Activated naive CD8-positive, alpha-beta T cell treated with anti-CD3 and anti-CD28 coated beads for 36 hours (primary cell): ENCODE results near the gene ALDH3B1. TPM values are rescaled to one million over a fixed set of nuclear protein-coding genes. Genes with fewer than 3 reads are reported as not detected.

ENCODE experiments used
- DNase-seq: peaks from one replicate; pipeline ENCODE4 v3.0.0; 2021
- H3K27ac Mint-ChIP-seq: one replicate; pipeline ENCODE4 v1.8.0; 2022; ENCODE audit warnings: mild to moderate bottlenecking, moderate library complexity, mixed read lengths
- H3K27me3 Mint-ChIP-seq: one replicate; pipeline ENCODE4 v1.8.0; 2022; ENCODE audit warnings: mild to moderate bottlenecking, mixed read lengths
- H3K36me3 Mint-ChIP-seq: one replicate; pipeline ENCODE4 v1.8.0; 2021; ENCODE audit warnings: mild to moderate bottlenecking, mixed read lengths
- H3K4me1 Mint-ChIP-seq: one replicate; pipeline ENCODE4 v1.8.0; 2021; ENCODE audit warnings: mixed read lengths
- H3K4me3 Mint-ChIP-seq: one replicate; pipeline ENCODE4 v1.8.0; 2022; ENCODE audit warnings: mild to moderate bottlenecking, moderate library complexity, mixed read lengths
- H3K9me3 Mint-ChIP-seq: one replicate; pipeline ENCODE4 v1.8.0; 2022; ENCODE audit warnings: mixed read lengths
- total RNA-seq, 2 experiments: library from RNA; stranded (reverse); gene quantifications; one replicate each; pipeline ENCODE4 v1.2.3, GENCODE V29; 2021

The ALDH3B1 gene
- total RNA-seq, 2 experiments from 2014 or later, result not detected

DNA sequence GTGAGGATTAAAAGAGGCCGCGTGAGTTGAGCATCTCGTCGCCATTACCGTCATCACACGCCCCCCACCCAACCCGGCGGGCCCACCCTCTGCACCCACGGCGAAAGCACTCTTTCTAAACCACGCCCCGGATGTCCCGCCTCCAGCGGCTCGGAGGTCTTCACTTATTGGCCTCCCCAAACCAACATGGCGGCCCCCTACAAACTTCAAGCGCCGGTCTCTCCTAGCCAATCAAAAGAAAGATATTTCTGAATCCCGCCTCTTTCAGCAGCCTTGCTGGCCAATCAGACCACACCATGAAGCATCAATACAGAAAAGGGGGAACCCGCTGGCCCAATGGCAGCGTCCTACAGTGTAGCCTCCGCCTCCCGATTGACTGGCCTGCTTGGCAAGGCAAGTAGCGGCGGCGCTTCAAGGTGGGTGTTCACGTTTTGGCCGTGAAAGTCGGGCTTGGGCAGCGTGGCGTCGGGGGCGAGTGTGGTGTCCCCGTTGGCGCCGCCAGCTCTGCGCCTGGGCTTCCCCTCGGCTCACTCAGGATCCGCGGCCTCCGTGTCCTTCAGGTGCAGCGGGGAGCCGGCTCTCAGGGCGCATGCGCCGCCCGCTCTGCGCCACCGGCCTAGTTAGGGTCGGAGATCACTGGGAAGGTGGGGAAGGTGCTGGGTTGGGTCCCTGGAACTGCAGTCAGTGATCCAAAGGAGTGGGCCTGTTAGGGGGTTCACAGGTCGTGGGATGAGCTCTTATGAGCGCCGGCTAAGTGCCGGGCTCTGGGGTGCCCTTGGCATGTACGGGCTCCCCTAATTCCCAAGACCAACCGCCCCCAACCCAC lies 20.4 kb downstream of the ALDH3B1 start, which contains the start of gene NDUFS8:
NDUFS8 (plus strand) TSS at position 364 of the 826 bp plus-strand sequence. CDS start 1,471 bp downstream, outside the sequence.
- H3K36me3 Mint-ChIP-seq, result peaks cover 6% of the 10 kb centered on the region
- DNase-seq, result peak; percentile 96
- no peaks in the 10 kb centered on the region for H3K27me3 Mint-ChIP-seq
- H3K4me3 Mint-ChIP-seq, result peak within 1 kb of the TSS; percentile 92
- H3K27ac Mint-ChIP-seq, result peak within 1 kb of the TSS; percentile 95
- H3K4me1 Mint-ChIP-seq, result peaks cover 16% of the 10 kb centered on the region
- no peaks in the 10 kb centered on the region for H3K9me3 Mint-ChIP-seq

GRCh38 chr11:68031144-68031464 lies 21.0 kb downstream of the ALDH3B1 start:
- Mint-ChIP-seq H3K36me3 (peaks cover 3% of the 10 kb centered on the region), H3K27me3 (no peaks in the 10 kb centered on the region)

DNA sequence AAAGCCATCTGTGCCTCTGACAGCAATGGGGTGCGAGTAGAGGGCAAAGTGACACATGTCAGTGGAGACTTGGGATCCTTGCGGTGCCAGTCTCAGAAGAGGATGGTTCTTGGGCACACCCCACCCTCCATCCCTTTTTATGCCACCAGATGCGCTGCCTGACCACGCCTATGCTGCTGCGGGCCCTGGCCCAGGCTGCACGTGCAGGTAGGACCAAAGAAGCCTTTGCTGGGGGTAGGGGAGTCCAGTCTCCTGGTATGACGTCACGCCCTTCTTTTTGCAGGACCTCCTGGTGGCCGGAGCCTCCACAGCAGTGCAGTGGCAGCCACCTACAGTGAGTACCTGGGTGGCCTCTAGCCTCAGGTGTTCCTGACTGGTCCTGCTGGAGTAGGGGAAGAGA lies 21.9 kb downstream of the ALDH3B1 start:
- H3K4me3 Mint-ChIP-seq, result peak overlapping the region; percentile 92
- H3K36me3 Mint-ChIP-seq, result no peaks in the 10 kb centered on the region

More at GRCh38 chr11:68031144-68031464, 21.0 kb downstream of the ALDH3B1 start:
- no peak for DNase-seq
- Mint-ChIP-seq H3K4me1 (peaks cover 16% of the 10 kb centered on the region), H3K27ac (peak overlapping the region; percentile 95), H3K9me3 (no peaks in the 10 kb centered on the region), H3K4me3 (peak overlapping the region; percentile 92)

DNA sequence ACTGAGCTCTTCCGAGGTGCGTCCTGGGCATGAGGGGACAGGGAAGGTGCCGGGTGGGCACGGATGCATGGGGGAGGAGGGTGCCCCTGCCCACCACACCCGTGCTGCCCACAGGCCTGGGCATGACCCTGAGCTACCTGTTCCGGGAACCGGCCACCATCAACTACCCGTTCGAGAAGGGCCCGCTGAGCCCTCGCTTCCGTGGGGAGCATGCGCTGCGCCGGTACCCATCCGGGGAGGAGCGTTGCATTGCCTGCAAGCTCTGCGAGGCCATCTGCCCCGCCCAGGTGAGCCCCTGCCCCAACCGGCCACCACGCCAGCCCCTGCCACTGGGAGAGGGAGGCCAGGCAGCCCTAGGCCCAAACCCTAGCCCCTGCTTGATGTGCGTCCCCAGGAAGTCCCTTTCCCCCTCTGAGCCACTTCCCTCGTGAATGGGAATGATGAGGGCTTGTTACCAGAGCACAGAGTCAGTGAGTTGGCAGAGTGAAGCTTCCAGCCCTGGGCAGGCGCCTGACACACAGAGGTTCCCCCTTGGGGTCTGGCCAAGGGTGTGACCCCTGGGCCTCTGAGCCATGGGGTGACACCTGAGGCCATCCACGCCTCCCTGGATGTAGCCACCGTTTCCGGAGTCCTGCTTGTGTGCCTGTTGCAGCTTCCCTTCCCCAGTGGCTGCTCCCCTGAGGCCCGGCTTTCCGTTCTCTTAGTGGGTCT lies 23.0 kb downstream of the ALDH3B1 start:
- H3K27ac Mint-ChIP-seq, result peak overlapping the region; percentile 12
- no peak for DNase-seq
- H3K36me3 Mint-ChIP-seq, result no peaks in the 10 kb centered on the region
- peaks cover 26% of the 10 kb centered on the region for H3K4me1 Mint-ChIP-seq
- H3K9me3 Mint-ChIP-seq, result no peaks in the 10 kb centered on the region
- no peaks in the 10 kb centered on the region for H3K27me3 Mint-ChIP-seq
- H3K4me3 Mint-ChIP-seq, result no peak overlapping the region

More for the DNA sequence above, 21.9 kb downstream of the ALDH3B1 start:
- H3K27ac Mint-ChIP-seq, result peak overlapping the region; percentile 95
- peaks cover 21% of the 10 kb centered on the region for H3K4me1 Mint-ChIP-seq
- H3K27me3 Mint-ChIP-seq, result no peaks in the 10 kb centered on the region
- DNase-seq, result no peak
- no peaks in the 10 kb centered on the region for H3K9me3 Mint-ChIP-seq

DNA sequence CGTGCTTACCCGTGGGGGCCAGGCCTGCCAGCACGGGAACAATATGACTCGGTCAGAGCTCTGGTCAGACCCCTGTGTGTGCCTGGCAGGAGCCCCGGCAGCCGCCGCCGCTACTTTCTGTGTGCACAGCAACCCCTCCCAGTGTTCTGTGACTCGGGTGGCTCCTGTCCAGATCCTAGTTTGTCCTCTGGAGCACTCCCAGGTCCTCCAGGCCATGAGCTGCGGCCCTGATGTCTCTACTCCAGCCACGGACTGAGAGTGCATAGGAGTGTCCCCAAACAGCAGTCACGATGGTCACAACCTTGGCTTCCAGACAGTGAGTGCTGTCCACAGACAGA lies 23.6 kb downstream of the ALDH3B1 start:
- Mint-ChIP-seq H3K4me3 (no peak overlapping the region), H3K27me3 (no peaks in the 10 kb centered on the region), H3K27ac (peak overlapping the region; percentile 12), H3K4me1 (peaks cover 24% of the 10 kb centered on the region), H3K9me3 (no peaks in the 10 kb centered on the region), H3K36me3 (no peaks in the 10 kb centered on the region)
- no peak for DNase-seq

- Mint-ChIP-seq H3K4me3 (no peak overlapping the region), H3K36me3 (no peaks in the 10 kb centered on the region), H3K4me1 (peaks cover 20% of the 10 kb centered on the region), H3K9me3 (no peaks in the 10 kb centered on the region), H3K27ac (no peak overlapping the region), H3K27me3 (no peaks in the 10 kb centered on the region)
- no peak for DNase-seq
Observed at GRCh38 chr11:68035266-68035876, 25.2 kb downstream of the ALDH3B1 start.

GRCh38 chr11:68036141-68036716 lies 26.1 kb downstream of the ALDH3B1 start:
- Mint-ChIP-seq H3K27me3 (no peaks in the 10 kb centered on the region), H3K36me3 (peaks cover 3% of the 10 kb centered on the region), H3K4me1 (peaks cover 25% of the 10 kb centered on the region), H3K27ac (no peak overlapping the region), H3K4me3 (no peak overlapping the region), H3K9me3 (no peaks in the 10 kb centered on the region)
- no peak for DNase-seq

DNA sequence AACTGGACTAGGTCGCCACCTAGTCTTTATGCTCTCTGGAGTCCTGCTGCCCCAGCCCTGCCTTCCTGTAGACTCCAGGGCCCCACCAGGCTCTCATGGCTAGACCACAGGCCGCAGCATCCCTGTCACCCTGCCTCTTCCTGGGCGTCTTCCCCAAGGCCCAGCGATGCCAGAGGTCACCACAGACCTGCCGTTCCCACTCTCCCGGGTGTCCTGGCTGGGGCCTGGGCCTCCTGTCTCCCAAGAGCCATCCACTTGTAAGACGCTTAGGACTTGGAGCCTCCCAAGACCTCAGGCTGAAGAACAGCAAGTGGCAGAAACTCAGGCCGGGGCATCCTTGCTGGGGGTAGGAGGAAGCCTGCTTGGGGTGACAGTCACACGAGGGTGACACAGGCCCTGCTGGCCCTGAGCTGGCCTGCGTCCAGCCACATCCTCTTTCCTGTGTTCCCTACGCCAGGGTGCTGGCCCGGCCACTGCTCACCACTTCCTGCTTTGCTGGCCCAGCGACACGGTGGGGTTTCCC lies 26.7 kb downstream of the ALDH3B1 start:
- peak overlapping the region; percentile 85 for H3K27ac Mint-ChIP-seq
- DNase-seq, result no peak
- peaks cover 4% of the 10 kb centered on the region for H3K36me3 Mint-ChIP-seq
- no peaks in the 10 kb centered on the region for H3K27me3 Mint-ChIP-seq
- H3K4me3 Mint-ChIP-seq, result no peak overlapping the region
- peaks cover 22% of the 10 kb centered on the region for H3K4me1 Mint-ChIP-seq
- no peaks in the 10 kb centered on the region for H3K9me3 Mint-ChIP-seq

DNA sequence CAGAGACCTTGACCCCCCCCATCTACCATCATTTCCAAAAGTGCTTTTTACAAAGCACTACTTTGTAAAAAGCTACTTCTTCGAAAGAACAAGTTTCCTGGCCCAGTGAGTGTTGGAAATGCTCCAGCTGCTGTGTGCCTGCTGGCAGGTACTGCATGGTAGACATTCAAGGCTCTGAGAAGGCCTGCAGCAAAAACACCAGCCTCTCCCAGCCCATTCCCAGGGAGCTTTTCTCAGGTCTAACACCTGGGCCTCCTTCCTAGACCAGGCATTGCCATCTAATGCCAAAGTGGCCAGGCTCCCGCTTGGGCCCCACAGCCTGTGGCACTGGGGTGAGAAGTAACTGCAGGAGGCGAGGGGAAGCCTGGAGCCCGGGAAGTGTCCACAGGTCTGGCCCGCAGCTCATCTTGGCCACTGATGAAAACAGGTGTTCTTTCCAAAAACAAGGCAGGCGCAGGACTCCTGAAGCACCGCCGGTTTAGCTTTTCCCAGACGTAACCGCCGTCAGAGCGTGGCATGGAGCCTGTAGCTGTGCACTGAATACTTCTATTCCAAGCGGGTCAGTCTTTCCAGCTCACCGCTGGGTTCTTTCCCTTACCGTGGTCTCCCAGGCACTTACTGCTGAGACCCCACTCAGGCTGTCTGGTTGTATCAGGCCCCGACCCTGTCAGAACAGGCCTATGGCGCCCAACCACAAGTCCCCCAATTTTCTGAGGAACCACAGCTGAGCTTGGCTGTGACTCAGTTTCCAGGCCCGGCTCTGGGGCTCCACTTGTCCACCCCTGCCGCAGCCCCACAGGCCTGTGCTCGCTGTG lies 27.5 kb downstream of the ALDH3B1 start:
- H3K9me3 Mint-ChIP-seq, result no peaks in the 10 kb centered on the region
- H3K4me1 Mint-ChIP-seq, result peaks cover 21% of the 10 kb centered on the region
- H3K4me3 Mint-ChIP-seq, result no peak overlapping the region
- DNase-seq, result no peak
- peak overlapping the region; percentile 85 for H3K27ac Mint-ChIP-seq
- no peaks in the 10 kb centered on the region for H3K27me3 Mint-ChIP-seq
- peaks cover 4% of the 10 kb centered on the region for H3K36me3 Mint-ChIP-seq

- Mint-ChIP-seq H3K4me3 (peak overlapping the region; percentile 91), H3K9me3 (no peaks in the 10 kb centered on the region), H3K36me3 (peaks cover 4% of the 10 kb centered on the region), H3K27me3 (no peaks in the 10 kb centered on the region), H3K27ac (peak overlapping the region; percentile 20), H3K4me1 (peaks cover 21% of the 10 kb centered on the region)
- DNase-seq, result no peak
Observed at GRCh38 chr11:68038226-68038717, 28.1 kb downstream of the ALDH3B1 start.

- Mint-ChIP-seq H3K27me3 (no peaks in the 10 kb centered on the region), H3K4me1 (peaks cover 21% of the 10 kb centered on the region), H3K27ac (peak within 1 kb of the TSS; percentile 91), H3K36me3 (peaks cover 4% of the 10 kb centered on the region), H3K4me3 (peak within 1 kb of the TSS; percentile 91), H3K9me3 (no peaks in the 10 kb centered on the region)
- peak; percentile 65 for DNase-seq
Observed at GRCh38 chr11:68038718-68039525, 28.8 kb downstream of the ALDH3B1 start, which contains the start of gene TCIRG1. TSS of gene TCIRG1 (plus strand) at chr11:68039025. CDS start at chr11:68041272, 2,247 bp downstream.

DNA sequence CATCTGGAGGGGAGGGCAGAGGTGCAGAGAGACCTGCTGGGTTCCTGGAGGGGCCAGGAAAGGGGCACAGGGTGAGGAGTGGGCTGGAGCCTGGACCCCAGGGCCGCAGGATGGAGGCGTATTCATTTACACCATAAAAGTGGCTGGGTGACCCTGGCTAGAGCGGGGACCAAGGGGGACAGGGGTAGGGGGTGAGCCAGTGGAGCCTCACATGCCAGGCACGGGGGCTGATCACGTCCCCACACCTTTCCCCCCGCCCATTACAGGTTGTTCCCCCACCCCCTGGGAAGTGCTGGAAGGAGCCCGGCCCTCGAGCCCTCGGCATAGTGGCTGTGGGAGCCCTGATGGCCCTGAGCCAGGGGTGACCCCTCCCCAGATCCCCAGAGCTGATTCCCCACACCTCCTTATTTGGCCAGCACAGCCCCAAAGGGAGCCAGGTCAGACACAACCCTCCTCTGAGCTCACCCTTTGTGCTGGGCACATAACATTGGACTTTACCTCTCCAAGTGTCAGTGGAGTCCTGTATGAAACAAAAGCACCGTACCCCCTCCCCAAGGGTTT lies 29.5 kb downstream of the ALDH3B1 start:
- Mint-ChIP-seq H3K9me3 (no peaks in the 10 kb centered on the region), H3K4me1 (peaks cover 21% of the 10 kb centered on the region)
- no peak for DNase-seq

More for the DNA sequence above, 29.5 kb downstream of the ALDH3B1 start:
- Mint-ChIP-seq H3K36me3 (peaks cover 4% of the 10 kb centered on the region), H3K4me3 (peak overlapping the region; percentile 91), H3K27ac (peak overlapping the region; percentile 91), H3K27me3 (no peaks in the 10 kb centered on the region)
